Activated naive CD4-positive, alpha-beta T cell treated with anti-CD3 and anti-CD28 coated beads for 36 hours (primary cell): Measurements from ENCODE around the gene ATG16L1. TPM values are rescaled to one million over a fixed set of nuclear protein-coding genes. Genes with fewer than 3 reads are reported as not detected.
A peak's percentile ranks its signal among the peaks of the same experiment; 100 is the strongest.
"Not testable (repeated sequence)": the region's sequence is repeated elsewhere in the genome, so short reads cannot be mapped to it uniquely, and the experiment has no call there.

Experiments used
- CTCF ChIA-PET: fragments of 350-600 bp; sonication (Branson Sonifier 250); formaldehyde crosslinking; loops from one replicate; lab custom pipeline; 2021; ENCODE audit warnings: antibody characterized with exemption; lab: Charles Lee
- DNase-seq: peaks from one replicate; pipeline ENCODE4 v3.0.0-alpha.2; 2020
- H3K27ac Mint-ChIP-seq: one replicate; pipeline ENCODE4 v1.8.0; 2021; ENCODE audit warnings: mild to moderate bottlenecking, mixed read lengths
- H3K27me3 Mint-ChIP-seq: one replicate; pipeline ENCODE4 v1.8.0; 2021; ENCODE audit warnings: low read depth, mixed read lengths
- H3K36me3 Mint-ChIP-seq: one replicate; pipeline ENCODE4 v1.8.0; 2021; ENCODE audit warnings: low read depth, mixed read lengths
- H3K4me1 Mint-ChIP-seq: one replicate; pipeline ENCODE4 v1.8.0; 2021; ENCODE audit warnings: low read depth, mixed read lengths
- H3K4me3 Mint-ChIP-seq: one replicate; pipeline ENCODE4 v1.8.0; 2021; ENCODE audit warnings: mild to moderate bottlenecking, moderate library complexity, mixed read lengths
- H3K9me3 Mint-ChIP-seq: one replicate; pipeline ENCODE4 v1.8.0; 2021; ENCODE audit warnings: mixed read lengths
- intact Hi-C: fragments of 100-400 bp; cut with micrococcal nuclease; formaldehyde crosslinking; loops from one replicate; pipeline ENCODE4 v1.15.1; 2023
- total RNA-seq, 2 experiments: library from RNA; stranded (reverse); gene quantifications; one replicate each; pipeline ENCODE4 v1.2.3, GENCODE V29; 2021

ATG16L1 gene
- total RNA-seq, 2 experiments from 2014 or later: 21.2 to 24.2 TPM

- no peaks in the 10 kb centered on the region for H3K27me3 Mint-ChIP-seq
- H3K27ac Mint-ChIP-seq: no peak overlapping the region
- CTCF ChIA-PET: interaction anchor here (0.7 kb wide), 1 partner anchor 695 kb away, joined by 3 read pairs; no protein-coding TSS in a partner anchor
- no peak for DNase-seq
- intact Hi-C loops: no loop called here
- H3K36me3 Mint-ChIP-seq: peaks cover 2% of the 10 kb centered on the region
- H3K4me3 Mint-ChIP-seq: no peak overlapping the region
- H3K4me1 Mint-ChIP-seq: peaks cover 18% of the 10 kb centered on the region
- no peaks in the 10 kb centered on the region for H3K9me3 Mint-ChIP-seq
Measured at GRCh38 chr2:233328922-233329321, 77.4 kb downstream of the ATG16L1 start.

GRCh38 chr2:233329489-233330135, 78.1 kb downstream of the ATG16L1 start:
- CTCF ChIA-PET: no interaction called here

GRCh38 chr2:233331536-233331935, 80.1 kb downstream of the ATG16L1 start:
- intact Hi-C loops: loop anchor here (2.0 kb wide), 2 partner anchors 19 to 63 kb away; no protein-coding TSS in a partner anchor

More at GRCh38 chr2:233329489-233330135, 78.1 kb downstream of the ATG16L1 start:
- H3K27me3 Mint-ChIP-seq: no peaks in the 10 kb centered on the region
- peaks cover 20% of the 10 kb centered on the region for H3K4me1 Mint-ChIP-seq
- H3K36me3 Mint-ChIP-seq: peaks cover 2% of the 10 kb centered on the region
- intact Hi-C loops: loop anchor here (2.0 kb wide), 2 partner anchors 21 to 61 kb away; no protein-coding TSS in a partner anchor
- DNase-seq: no peak
- H3K4me3 Mint-ChIP-seq: no peak overlapping the region
- H3K9me3 Mint-ChIP-seq: no peaks in the 10 kb centered on the region
- no peak overlapping the region for H3K27ac Mint-ChIP-seq

GRCh38 chr2:233332125-233332524, 80.7 kb downstream of the ATG16L1 start:
- CTCF ChIA-PET: interaction anchor here (0.7 to 1.6 kb wide), 4 partner anchors 22 to 211 kb away, joined by 3 to 7 read pairs (median 4); partner anchors contain the start of gene DGKD
- no peak overlapping the region for H3K4me3 Mint-ChIP-seq
- H3K27ac Mint-ChIP-seq: peak overlapping the region; percentile 88
- no peak for DNase-seq
- H3K4me1 Mint-ChIP-seq: peaks cover 20% of the 10 kb centered on the region
- H3K27me3 Mint-ChIP-seq: no peaks in the 10 kb centered on the region
- intact Hi-C loops: no loop called here
- peaks cover 2% of the 10 kb centered on the region for H3K36me3 Mint-ChIP-seq
- H3K9me3 Mint-ChIP-seq: no peaks in the 10 kb centered on the region

More at GRCh38 chr2:233331536-233331935, 80.1 kb downstream of the ATG16L1 start:
- no peaks in the 10 kb centered on the region for H3K9me3 Mint-ChIP-seq
- H3K27me3 Mint-ChIP-seq: no peaks in the 10 kb centered on the region
- DNase-seq: peak; percentile 78
- H3K4me1 Mint-ChIP-seq: peaks cover 20% of the 10 kb centered on the region
- peaks cover 2% of the 10 kb centered on the region for H3K36me3 Mint-ChIP-seq
- peak overlapping the region; percentile 88 for H3K27ac Mint-ChIP-seq
- H3K4me3 Mint-ChIP-seq: peak overlapping the region; percentile 63
- CTCF ChIA-PET: interaction anchor here (0.8 to 1.6 kb wide), 3 partner anchors 22 to 211 kb away, joined by 3 to 4 read pairs (median 3); partner anchors contain the start of gene DGKD

- H3K9me3 Mint-ChIP-seq: no peaks in the 10 kb centered on the region
- CTCF ChIA-PET: interaction anchor here (1.0 kb wide), 1 partner anchor 13 kb away, joined by 3 read pairs; no protein-coding TSS in a partner anchor
- H3K36me3 Mint-ChIP-seq: peaks cover 2% of the 10 kb centered on the region
- no peak overlapping the region for H3K27ac Mint-ChIP-seq
- DNase-seq: no peak
- H3K4me1 Mint-ChIP-seq: peaks cover 25% of the 10 kb centered on the region
- H3K27me3 Mint-ChIP-seq: no peaks in the 10 kb centered on the region
- intact Hi-C loops: no loop called here
- no peak overlapping the region for H3K4me3 Mint-ChIP-seq
Measured at GRCh38 chr2:233334915-233335314, 83.4 kb downstream of the ATG16L1 start.

- H3K27me3 Mint-ChIP-seq, DNase-seq, H3K36me3 Mint-ChIP-seq, H3K9me3 Mint-ChIP-seq, H3K27ac Mint-ChIP-seq, CTCF ChIA-PET, H3K4me3 Mint-ChIP-seq, intact Hi-C loops: not testable (repeated sequence)
- H3K4me1 Mint-ChIP-seq: peaks cover 23% of the 10 kb centered on the region
Measured at GRCh38 chr2:233336091-233336490, 84.6 kb downstream of the ATG16L1 start.

- CTCF ChIA-PET: no interaction called here
- H3K4me1 Mint-ChIP-seq: peaks cover 18% of the 10 kb centered on the region
Measured at GRCh38 chr2:233336541-233336940, 85.1 kb downstream of the ATG16L1 start.

GRCh38 chr2:233338046-233338445, 86.6 kb downstream of the ATG16L1 start:
- no peaks in the 10 kb centered on the region for H3K27me3 Mint-ChIP-seq

More at GRCh38 chr2:233336541-233336940, 85.1 kb downstream of the ATG16L1 start:
- Mint-ChIP-seq H3K36me3 (peaks cover 2% of the 10 kb centered on the region), H3K27me3 (no peaks in the 10 kb centered on the region), H3K27ac (no peak overlapping the region), H3K4me3 (no peak overlapping the region), H3K9me3 (no peaks in the 10 kb centered on the region)
- DNase-seq: no peak
- intact Hi-C loops: no loop called here

GRCh38 chr2:233338812-233339368, 87.4 kb downstream of the ATG16L1 start:
- DNase-seq: no peak
- Mint-ChIP-seq H3K9me3 (no peaks in the 10 kb centered on the region), H3K36me3 (no peaks in the 10 kb centered on the region), H3K27me3 (no peaks in the 10 kb centered on the region), H3K4me3 (no peak overlapping the region), H3K27ac (no peak overlapping the region), H3K4me1 (peaks cover 9% of the 10 kb centered on the region)
- intact Hi-C loops: no loop called here
- CTCF ChIA-PET: interaction anchor here (0.6 kb wide), 1 partner anchor 98 kb away, joined by 5 read pairs; no protein-coding TSS in a partner anchor

More at GRCh38 chr2:233338046-233338445, 86.6 kb downstream of the ATG16L1 start:
- Mint-ChIP-seq H3K4me3 (no peak overlapping the region), H3K27ac (no peak overlapping the region), H3K36me3 (no peaks in the 10 kb centered on the region), H3K9me3 (no peaks in the 10 kb centered on the region), H3K4me1 (peaks cover 11% of the 10 kb centered on the region)
- intact Hi-C loops: no loop called here
- no peak for DNase-seq
- CTCF ChIA-PET: interaction anchor here (0.9 kb wide), 1 partner anchor 16 kb away, joined by 3 read pairs; no protein-coding TSS in a partner anchor

- DNase-seq: no peak
- intact Hi-C loops: no loop called here
- H3K4me1 Mint-ChIP-seq: peaks cover 7% of the 10 kb centered on the region
- no peaks in the 10 kb centered on the region for H3K27me3 Mint-ChIP-seq
- H3K4me3 Mint-ChIP-seq: no peak overlapping the region
- H3K36me3 Mint-ChIP-seq: no peaks in the 10 kb centered on the region
- H3K27ac Mint-ChIP-seq: no peak overlapping the region
- H3K9me3 Mint-ChIP-seq: no peaks in the 10 kb centered on the region
- CTCF ChIA-PET: no interaction called here
Measured at GRCh38 chr2:233339427-233339826, 88.0 kb downstream of the ATG16L1 start.

- intact Hi-C loops: no loop called here
- H3K27ac Mint-ChIP-seq: no peak overlapping the region
- CTCF ChIA-PET: no interaction called here
Measured at GRCh38 chr2:233341296-233341695, 89.8 kb downstream of the ATG16L1 start.

GRCh38 chr2:233342301-233342700, 90.8 kb downstream of the ATG16L1 start:
- intact Hi-C loops: no loop called here
- Mint-ChIP-seq H3K9me3 (no peaks in the 10 kb centered on the region), H3K27me3 (no peaks in the 10 kb centered on the region)

More at GRCh38 chr2:233341296-233341695, 89.8 kb downstream of the ATG16L1 start:
- Mint-ChIP-seq H3K9me3 (no peaks in the 10 kb centered on the region), H3K36me3 (no peaks in the 10 kb centered on the region), H3K4me1 (peaks cover 7% of the 10 kb centered on the region), H3K4me3 (no peak overlapping the region), H3K27me3 (no peaks in the 10 kb centered on the region)
- no peak for DNase-seq

More at GRCh38 chr2:233342301-233342700, 90.8 kb downstream of the ATG16L1 start:
- CTCF ChIA-PET: interaction anchor here (0.7 to 1.3 kb wide), 5 partner anchors 12 to 263 kb away, joined by 3 to 5 read pairs (median 3); partner anchors contain the start of gene DGKD
- no peak overlapping the region for H3K27ac Mint-ChIP-seq
- H3K4me3 Mint-ChIP-seq: no peak overlapping the region
- DNase-seq: no peak
- peaks cover 7% of the 10 kb centered on the region for H3K4me1 Mint-ChIP-seq
- H3K36me3 Mint-ChIP-seq: no peaks in the 10 kb centered on the region
